T-helper 1 cell treated with Interleukin-12 subunit alpha and Interleukin-12 subunit beta and Interleukin-4 antibody, amounts not matched to agents 30 ng/mL and 1 ng/mL, for 36 hours (primary cell): ENCODE data around the gene B4GALNT1. TPM values are rescaled to one million over a fixed set of nuclear protein-coding genes. Genes with fewer than 3 reads are reported as not detected.

ENCODE experiments used
- intact Hi-C: fragments of 100-400 bp; cut with micrococcal nuclease; formaldehyde crosslinking; loops from one replicate; pipeline ENCODE4 v1.15.1; 2024
- total RNA-seq: library from RNA; stranded (reverse); gene quantifications from 2 replicates; pipeline ENCODE4 v1.2.3, GENCODE V29; 2022

Gene B4GALNT1
- total RNA-seq, 1 donor from 2014 or later: 4.3 TPM

- intact Hi-C loops: no loop called here
Measured at GRCh38 chr12:57609781-57610553, 23.0 kb downstream of the B4GALNT1 start.

- intact Hi-C loops: no loop called here
Measured at GRCh38 chr12:57609101-57609780, 23.8 kb downstream of the B4GALNT1 start.

GRCh38 chr12:57607958-57608663 is 24.9 kb downstream of the B4GALNT1 start:
- intact Hi-C loops: no loop called here

- intact Hi-C loops: no loop called here
Measured at GRCh38 chr12:57606821-57607220, 26.2 kb downstream of the B4GALNT1 start.

GRCh38 chr12:57606399-57606798 is 26.6 kb downstream of the B4GALNT1 start:
- intact Hi-C loops: no loop called here

GRCh38 chr12:57605811-57606311 is 27.1 kb downstream of the B4GALNT1 start:
- intact Hi-C loops: no loop called here

GRCh38 chr12:57604992-57605810 is 27.8 kb downstream of the B4GALNT1 start:
- intact Hi-C loops: loop anchor here (1.0 kb wide), 1 partner anchor 14 kb away; the partner anchor contains the start of gene PIP4K2C

- intact Hi-C loops: loop anchor here (1.0 kb wide), 1 partner anchor 13 kb away; the partner anchor contains the start of gene PIP4K2C
Measured at GRCh38 chr12:57604454-57604991, 28.5 kb downstream of the B4GALNT1 start, which contains the start of gene DTX3. DTX3 (plus strand) TSS chr12:57604824; CDS start chr12:57606518, 1,694 bp downstream.

- intact Hi-C loops: loop anchor here (1.0 kb wide), 1 partner anchor 13 kb away; the partner anchor contains the start of gene PIP4K2C
Measured at GRCh38 chr12:57603815-57604453, 29.1 kb downstream of the B4GALNT1 start.

- intact Hi-C loops: no loop called here
Measured at GRCh38 chr12:57603324-57603723, 29.7 kb downstream of the B4GALNT1 start.

GRCh38 chr12:57602544-57602943 is 30.5 kb downstream of the B4GALNT1 start:
- intact Hi-C loops: no loop called here

- intact Hi-C loops: no loop called here
Measured at GRCh38 chr12:57600395-57600794, 32.6 kb downstream of the B4GALNT1 start.

- intact Hi-C loops: no loop called here
Measured at GRCh38 chr12:57593187-57593586, 39.8 kb downstream of the B4GALNT1 start.

- intact Hi-C loops: no loop called here
Measured at GRCh38 chr12:57592551-57593165, 40.3 kb downstream of the B4GALNT1 start.

GRCh38 chr12:57591782-57592325 is 41.1 kb downstream of the B4GALNT1 start:
- intact Hi-C loops: loop anchor here (1.0 kb wide), 4 partner anchors 9 to 102 kb away; partner anchors contain the start of genes DCTN2, DTX3 and OS9

- intact Hi-C loops: loop anchor here (1.0 kb wide), 4 partner anchors 8 to 103 kb away; partner anchors contain the start of genes DCTN2, DTX3 and OS9
Measured at GRCh38 chr12:57590864-57591781, 41.9 kb downstream of the B4GALNT1 start, which contains the start of gene PIP4K2C. PIP4K2C (plus strand) TSS chr12:57591192; CDS start chr12:57591290, 98 bp downstream.

- intact Hi-C loops: no loop called here
Measured at GRCh38 chr12:57590479-57590863, 42.5 kb downstream of the B4GALNT1 start.
